GM13977 (cell line): ENCODE data around the gene UBE2Q2.
"Not testable (repeated sequence)": the region's sequence is repeated elsewhere in the genome, so short reads cannot be mapped to it uniquely, and the experiment has no call there.

ENCODE experiments used
- DNase-seq: peaks from one replicate; pipeline ENCODE4 v3.0.0; 2012; ENCODE audit warnings: low spot score
- CTCF ChIP-seq: IDR thresholded peaks from 2 replicates; pipeline ENCODE4 v1.5.1; 2012; ENCODE audit warnings: mild to moderate bottlenecking, control low read depth; ENCODE audit not compliant: insufficient read depth; ENCODE audit errors: extremely low read depth, missing control alignments
- in situ Hi-C: fragments of 300-500 bp; cut with MboI; formaldehyde crosslinking; loops from one replicate; pipeline ENCODE4 v1.12.0; 2022; ENCODE audit warnings: low sequenced_read_pairs, low pct_unique_long_range_greater_than_20kb, mixed read lengths, inconsistent platforms; ENCODE audit not compliant: unreplicated experiment

Gene UBE2Q2

GRCh38 chr15:75850708-75851107 is 7.5 kb downstream of the UBE2Q2 start:
- DNase-seq: no peak
- in situ Hi-C loops: no loop called here
- TF ChIP-seq CTCF: no peak

- in situ Hi-C loops, DNase-seq: not testable (repeated sequence)
Observed at GRCh38 chr15:75851566-75851965, 8.3 kb downstream of the UBE2Q2 start.

GRCh38 chr15:75857886-75858285 is 14.6 kb downstream of the UBE2Q2 start:
- TF ChIP-seq CTCF: no peak
- DNase-seq: no peak
- in situ Hi-C loops: no loop called here

GRCh38 chr15:75861750-75862402 is 18.6 kb downstream of the UBE2Q2 start:
- in situ Hi-C loops: no loop called here
- no peak for DNase-seq
- no peak for TF ChIP-seq CTCF

- in situ Hi-C loops: no loop called here
- no peak for TF ChIP-seq CTCF
- no peak for DNase-seq
Observed at GRCh38 chr15:75862796-75863195, 19.5 kb downstream of the UBE2Q2 start.

GRCh38 chr15:75864213-75865059 is 21.2 kb downstream of the UBE2Q2 start:
- in situ Hi-C loops: no loop called here
- no peak for DNase-seq
- no peak for TF ChIP-seq CTCF

GRCh38 chr15:75866045-75866444 is 22.8 kb downstream of the UBE2Q2 start:
- DNase-seq, in situ Hi-C loops: not testable (repeated sequence)

GRCh38 chr15:75866916-75867315 is 23.7 kb downstream of the UBE2Q2 start:
- in situ Hi-C loops: no loop called here
- no peak for DNase-seq
- TF ChIP-seq CTCF: no peak
